ENCODE measurements around the gene UBE2D1.

Gene UBE2D1

GRCh38 chr10:58322072-58322834 is 12.6 kb upstream of the UBE2D1 start:
- Mint-ChIP-seq H3K4me1 (ENCODE audit: low read depth) (peaks cover 9% of the 10 kb centered on the region), H3K36me3 (ENCODE audit: low read depth) (no peaks in the 10 kb centered on the region), H3K9me3 (no peaks in the 10 kb centered on the region), H3K27ac (no peak overlapping the region), H3K4me3 (no peak overlapping the region), H3K27me3 (ENCODE audit: low read depth) (peaks cover 7% of the 10 kb centered on the region)
- no peak for DNase-seq (ENCODE audit: low spot score)

- Mint-ChIP-seq H3K9me3 (no peaks in the 10 kb centered on the region), H3K36me3 (ENCODE audit: low read depth) (no peaks in the 10 kb centered on the region), H3K4me1 (ENCODE audit: low read depth) (peaks cover 9% of the 10 kb centered on the region), H3K4me3 (no peak overlapping the region), H3K27ac (no peak overlapping the region), H3K27me3 (ENCODE audit: low read depth) (peaks cover 5% of the 10 kb centered on the region)
- DNase-seq (ENCODE audit: low spot score) = no peak
Observed at GRCh38 chr10:58322835-58323209, 12.0 kb upstream of the UBE2D1 start.

GRCh38 chr10:58326967-58327381 is 7.8 kb upstream of the UBE2D1 start:
- no peaks in the 10 kb centered on the region for H3K9me3 Mint-ChIP-seq
- DNase-seq (ENCODE audit: low spot score) = no peak
- H3K27ac Mint-ChIP-seq = no peak overlapping the region
- no peaks in the 10 kb centered on the region for H3K36me3 Mint-ChIP-seq (ENCODE audit: low read depth)
- H3K4me1 Mint-ChIP-seq (ENCODE audit: low read depth) = peaks cover 9% of the 10 kb centered on the region
- peaks cover 13% of the 10 kb centered on the region for H3K27me3 Mint-ChIP-seq (ENCODE audit: low read depth)
- H3K4me3 Mint-ChIP-seq = no peak overlapping the region

- H3K9me3 Mint-ChIP-seq = no peaks in the 10 kb centered on the region
- peaks cover 15% of the 10 kb centered on the region for H3K27me3 Mint-ChIP-seq (ENCODE audit: low read depth)
- no peak for DNase-seq (ENCODE audit: low spot score)
- H3K4me1 Mint-ChIP-seq (ENCODE audit: low read depth) = no peaks in the 10 kb centered on the region
- no peak overlapping the region for H3K4me3 Mint-ChIP-seq
- no peaks in the 10 kb centered on the region for H3K36me3 Mint-ChIP-seq (ENCODE audit: low read depth)
- H3K27ac Mint-ChIP-seq = no peak overlapping the region
Observed at GRCh38 chr10:58328233-58328632, 6.6 kb upstream of the UBE2D1 start.

GRCh38 chr10:58330431-58330830 is 4.4 kb upstream of the UBE2D1 start:
- H3K4me1 Mint-ChIP-seq (ENCODE audit: low read depth) = peaks cover 4% of the 10 kb centered on the region
- no peak for DNase-seq (ENCODE audit: low spot score)
- H3K27ac Mint-ChIP-seq = no peak overlapping the region
- no peak overlapping the region for H3K4me3 Mint-ChIP-seq
- H3K36me3 Mint-ChIP-seq (ENCODE audit: low read depth) = no peaks in the 10 kb centered on the region
- peaks cover 15% of the 10 kb centered on the region for H3K27me3 Mint-ChIP-seq (ENCODE audit: low read depth)
- no peaks in the 10 kb centered on the region for H3K9me3 Mint-ChIP-seq

- no peak overlapping the region for H3K4me3 Mint-ChIP-seq
- H3K27me3 Mint-ChIP-seq (ENCODE audit: low read depth) = peaks cover 13% of the 10 kb centered on the region
Observed at GRCh38 chr10:58331646-58332045, 3.2 kb upstream of the UBE2D1 start.

GRCh38 chr10:58335306-58336005 is 650 bp downstream of the UBE2D1 start:
- Mint-ChIP-seq H3K36me3 (ENCODE audit: low read depth) (peaks cover 6% of the 10 kb centered on the region), H3K4me1 (ENCODE audit: low read depth) (peaks cover 19% of the 10 kb centered on the region), H3K4me3 (peak overlapping the region; percentile 94), H3K9me3 (no peaks in the 10 kb centered on the region), H3K27me3 (ENCODE audit: low read depth) (peaks cover 10% of the 10 kb centered on the region), H3K27ac (peak overlapping the region; percentile 78)
- DNase-seq (ENCODE audit: low spot score) = peak; percentile 11

More at GRCh38 chr10:58331646-58332045, 3.2 kb upstream of the UBE2D1 start:
- peaks cover 4% of the 10 kb centered on the region for H3K36me3 Mint-ChIP-seq (ENCODE audit: low read depth)
- H3K27ac Mint-ChIP-seq = no peak overlapping the region
- H3K4me1 Mint-ChIP-seq (ENCODE audit: low read depth) = peaks cover 15% of the 10 kb centered on the region
- no peaks in the 10 kb centered on the region for H3K9me3 Mint-ChIP-seq
- no peak for DNase-seq (ENCODE audit: low spot score)

- Mint-ChIP-seq H3K4me1 (ENCODE audit: low read depth) (peaks cover 24% of the 10 kb centered on the region), H3K4me3 (peak overlapping the region; percentile 94), H3K9me3 (no peaks in the 10 kb centered on the region), H3K36me3 (ENCODE audit: low read depth) (peaks cover 6% of the 10 kb centered on the region), H3K27ac (no peak overlapping the region), H3K27me3 (ENCODE audit: low read depth) (peaks cover 8% of the 10 kb centered on the region)
- no peak for DNase-seq (ENCODE audit: low spot score)
Observed at GRCh38 chr10:58336242-58336641, 1.4 kb downstream of the UBE2D1 start.

GRCh38 chr10:58341422-58341821 is 6.6 kb downstream of the UBE2D1 start:
- Mint-ChIP-seq H3K27me3 (ENCODE audit: low read depth) (no peaks in the 10 kb centered on the region), H3K4me3 (no peak overlapping the region), H3K27ac (no peak overlapping the region), H3K36me3 (ENCODE audit: low read depth) (peaks cover 2% of the 10 kb centered on the region), H3K9me3 (no peaks in the 10 kb centered on the region), H3K4me1 (ENCODE audit: low read depth) (peaks cover 14% of the 10 kb centered on the region)
- no peak for DNase-seq (ENCODE audit: low spot score)

- no peak overlapping the region for H3K4me3 Mint-ChIP-seq
- peaks cover 12% of the 10 kb centered on the region for H3K4me1 Mint-ChIP-seq (ENCODE audit: low read depth)
- no peaks in the 10 kb centered on the region for H3K27me3 Mint-ChIP-seq (ENCODE audit: low read depth)
- DNase-seq (ENCODE audit: low spot score) = no peak
- H3K36me3 Mint-ChIP-seq (ENCODE audit: low read depth) = peaks cover 4% of the 10 kb centered on the region
- H3K27ac Mint-ChIP-seq = no peak overlapping the region
- H3K9me3 Mint-ChIP-seq = no peaks in the 10 kb centered on the region
Observed at GRCh38 chr10:58341947-58342346, 7.1 kb downstream of the UBE2D1 start.

GRCh38 chr10:58347967-58348366 is 13.2 kb downstream of the UBE2D1 start:
- no peak for DNase-seq (ENCODE audit: low spot score)
- Mint-ChIP-seq H3K9me3 (no peaks in the 10 kb centered on the region), H3K27me3 (ENCODE audit: low read depth) (no peaks in the 10 kb centered on the region), H3K27ac (no peak overlapping the region), H3K4me3 (no peak overlapping the region), H3K36me3 (ENCODE audit: low read depth) (peaks cover 4% of the 10 kb centered on the region), H3K4me1 (ENCODE audit: low read depth) (peaks cover 2% of the 10 kb centered on the region)

- H3K36me3 Mint-ChIP-seq (ENCODE audit: low read depth) = peaks cover 4% of the 10 kb centered on the region
- H3K27ac Mint-ChIP-seq = no peak overlapping the region
- H3K27me3 Mint-ChIP-seq (ENCODE audit: low read depth) = no peaks in the 10 kb centered on the region
- DNase-seq (ENCODE audit: low spot score) = no peak
- H3K9me3 Mint-ChIP-seq = no peaks in the 10 kb centered on the region
- peaks cover 2% of the 10 kb centered on the region for H3K4me1 Mint-ChIP-seq (ENCODE audit: low read depth)
- no peak overlapping the region for H3K4me3 Mint-ChIP-seq
Observed at GRCh38 chr10:58348571-58349033, 13.8 kb downstream of the UBE2D1 start.

- no peak for DNase-seq (ENCODE audit: low spot score)
- Mint-ChIP-seq H3K27me3 (ENCODE audit: low read depth) (no peaks in the 10 kb centered on the region), H3K4me1 (ENCODE audit: low read depth) (peaks cover 2% of the 10 kb centered on the region), H3K36me3 (ENCODE audit: low read depth) (peaks cover 4% of the 10 kb centered on the region), H3K4me3 (no peak overlapping the region), H3K27ac (no peak overlapping the region), H3K9me3 (no peaks in the 10 kb centered on the region)
Observed at GRCh38 chr10:58350023-58350422, 15.2 kb downstream of the UBE2D1 start.

- peaks cover 4% of the 10 kb centered on the region for H3K36me3 Mint-ChIP-seq (ENCODE audit: low read depth)
- no peak for DNase-seq (ENCODE audit: low spot score)
- no peak overlapping the region for H3K27ac Mint-ChIP-seq
- H3K9me3 Mint-ChIP-seq = no peaks in the 10 kb centered on the region
- no peaks in the 10 kb centered on the region for H3K27me3 Mint-ChIP-seq (ENCODE audit: low read depth)
- no peak overlapping the region for H3K4me3 Mint-ChIP-seq
- peaks cover 2% of the 10 kb centered on the region for H3K4me1 Mint-ChIP-seq (ENCODE audit: low read depth)
Observed at GRCh38 chr10:58350619-58351323, 16.0 kb downstream of the UBE2D1 start.
